ENCODE results near the gene ADNP. TPM values are rescaled to one million over a fixed set of nuclear protein-coding genes. Genes with fewer than 3 reads are reported as not detected.
A peak's percentile ranks its signal among the peaks of the same experiment; 100 is the strongest.
"Not testable (repeated sequence)": the region's sequence is repeated elsewhere in the genome, so short reads cannot be mapped to it uniquely, and the experiment has no call there.

The ADNP gene
- 31.1 and 50.8 TPM in 2 replicates for total RNA-seq
- 23.2 and 25.2 TPM in 2 replicates for polyA plus RNA-seq

- H3K27me3 ChIP-seq = no peaks in the 10 kb centered on the region
- peaks cover 30% of the 10 kb centered on the region for H3K4me1 ChIP-seq (ENCODE audit: low read depth)
- peak within 1 kb of the TSS; percentile 100 for H3K27ac ChIP-seq
- DNase-seq (ENCODE audit: low read depth in 1 of 2, low spot score in 1 of 2) = peak; percentile 96 to 98
- peaks cover 37% of the 10 kb centered on the region for H3K36me3 ChIP-seq
- peak within 1 kb of the TSS; percentile 93 for H3K4me3 ChIP-seq
- peak; percentile 69 for TF ChIP-seq CTCF (IDR thresholded peaks at IDR 0.05; ENCODE audit: low read depth, low read length)
- no peaks in the 10 kb centered on the region for H3K9me3 ChIP-seq (ENCODE audit: low read depth)
Observed at GRCh38 chr20:50931306-50932015, at the start of gene ADNP. Gene ADNP (minus strand): TSS chr20:50931437. CDS start chr20:50903996, 27,441 bp downstream.

- no peaks in the 10 kb centered on the region for H3K36me3 ChIP-seq
- H3K4me1 ChIP-seq (ENCODE audit: low read depth) = no peaks in the 10 kb centered on the region
- peaks cover 6% of the 10 kb centered on the region for H3K27me3 ChIP-seq
- no peak overlapping the region for H3K4me3 ChIP-seq
- no peak overlapping the region for H3K27ac ChIP-seq
- TF ChIP-seq CTCF (IDR thresholded peaks at IDR 0.05; ENCODE audit: low read depth, low read length) = no peak
- no peaks in the 10 kb centered on the region for H3K9me3 ChIP-seq (ENCODE audit: low read depth)
- DNase-seq (ENCODE audit: low read depth in 1 of 2, low spot score in 1 of 2) = peak in 1 of 2 donors; percentile 97
Observed at GRCh38 chr20:50980071-50980681, 48.9 kb upstream of the ADNP start.

- DNase-seq (ENCODE audit: low read depth in 1 of 2, low spot score in 1 of 2); H3K4me3 ChIP-seq; H3K27me3 ChIP-seq; H3K27ac ChIP-seq; H3K4me1 ChIP-seq (ENCODE audit: low read depth); H3K9me3 ChIP-seq (ENCODE audit: low read depth); H3K36me3 ChIP-seq: not testable (repeated sequence)
Observed at GRCh38 chr20:50978533-50978932, 47.3 kb upstream of the ADNP start.

- H3K4me3 ChIP-seq = no peak overlapping the region
- no peaks in the 10 kb centered on the region for H3K4me1 ChIP-seq (ENCODE audit: low read depth)
- DNase-seq (ENCODE audit: low read depth in 1 of 2, low spot score in 1 of 2) = peak in 1 of 2 donors; percentile 20
- H3K27me3 ChIP-seq = peaks cover 6% of the 10 kb centered on the region
- no peaks in the 10 kb centered on the region for H3K36me3 ChIP-seq
- H3K27ac ChIP-seq = no peak overlapping the region
- TF ChIP-seq CTCF (IDR thresholded peaks at IDR 0.05; ENCODE audit: low read depth, low read length) = no peak
- H3K9me3 ChIP-seq (ENCODE audit: low read depth) = no peaks in the 10 kb centered on the region
Observed at GRCh38 chr20:50977066-50978021, 46.1 kb upstream of the ADNP start.

- no peak overlapping the region for H3K27ac ChIP-seq
- no peak for DNase-seq (ENCODE audit: low read depth in 1 of 2, low spot score in 1 of 2)
- H3K4me3 ChIP-seq = no peak overlapping the region
- no peaks in the 10 kb centered on the region for H3K9me3 ChIP-seq (ENCODE audit: low read depth)
- H3K27me3 ChIP-seq = peaks cover 3% of the 10 kb centered on the region
- no peaks in the 10 kb centered on the region for H3K4me1 ChIP-seq (ENCODE audit: low read depth)
- TF ChIP-seq CTCF (IDR thresholded peaks at IDR 0.05; ENCODE audit: low read depth, low read length) = no peak
- H3K36me3 ChIP-seq = no peaks in the 10 kb centered on the region
Observed at GRCh38 chr20:50975701-50976330, 44.6 kb upstream of the ADNP start.

All from cardiac muscle cell (in vitro differentiated cells and primary cell).